Kasumi-1 (cell line): ENCODE measurements around the gene FAM3C.
A peak's percentile ranks its signal among the peaks of the same experiment; 100 is the strongest.

Experiments used
- DNase-seq, 2 experiments: peaks; one replicate each; lab custom pipeline; 2025; lab: John Stamatoyannopoulos, UW

The FAM3C gene

GRCh38 chr7:121379930-121380329, 16.2 kb downstream of the FAM3C start:
- DNase-seq, result no peak

- DNase-seq, result peak in 1 of 2 experiments; percentile 2
Observed at GRCh38 chr7:121376979-121377378, 19.1 kb downstream of the FAM3C start.

DNA sequence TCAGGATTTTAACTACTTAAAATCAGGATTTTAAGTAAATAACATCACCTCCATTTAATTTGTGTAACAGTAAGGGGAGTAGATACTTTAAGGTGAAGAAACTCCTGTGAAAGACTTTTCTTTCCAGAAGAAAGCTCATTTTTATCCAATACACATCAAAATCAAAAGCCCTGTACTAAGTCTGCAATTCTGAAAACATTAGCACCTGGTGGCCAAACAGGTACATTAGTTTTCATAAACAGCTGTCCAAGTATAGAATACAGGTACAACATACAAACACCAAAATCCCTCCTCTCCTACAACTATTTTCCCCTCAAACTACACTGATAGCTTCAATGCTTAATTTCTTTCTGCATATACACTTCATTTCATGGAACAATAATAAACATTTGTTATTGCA, 22.9 kb downstream of the FAM3C start:
- DNase-seq, result no peak

DNA sequence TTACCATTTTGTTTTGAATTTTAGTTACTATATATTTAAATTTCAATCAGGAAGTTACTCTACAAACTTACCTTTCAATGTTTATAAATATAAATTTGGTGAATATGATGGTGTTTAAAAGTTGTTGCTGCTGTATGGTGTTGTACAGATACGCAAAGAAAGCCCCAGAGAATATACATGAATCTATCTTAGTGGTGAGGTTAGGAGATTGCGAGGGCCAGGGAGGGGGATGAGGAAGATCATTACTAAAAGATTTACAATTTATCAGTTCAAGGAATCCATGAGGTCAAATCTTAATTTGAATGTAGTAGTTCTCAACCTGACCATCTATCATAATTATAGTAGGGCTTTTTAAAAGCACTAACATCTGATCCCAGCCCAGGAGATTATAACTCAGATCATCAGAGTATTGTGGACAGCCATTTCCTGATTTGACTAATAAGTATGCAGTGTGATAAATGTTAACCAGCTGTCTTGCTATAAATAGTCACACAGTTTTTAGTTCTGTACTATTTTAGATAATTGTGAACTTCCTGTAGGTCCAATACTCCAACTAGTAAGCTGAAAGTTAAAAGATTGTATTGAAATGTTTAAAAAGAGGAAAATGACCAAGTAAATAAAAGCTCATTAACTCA, 23.6 kb downstream of the FAM3C start:
- no peak for DNase-seq

DNA sequence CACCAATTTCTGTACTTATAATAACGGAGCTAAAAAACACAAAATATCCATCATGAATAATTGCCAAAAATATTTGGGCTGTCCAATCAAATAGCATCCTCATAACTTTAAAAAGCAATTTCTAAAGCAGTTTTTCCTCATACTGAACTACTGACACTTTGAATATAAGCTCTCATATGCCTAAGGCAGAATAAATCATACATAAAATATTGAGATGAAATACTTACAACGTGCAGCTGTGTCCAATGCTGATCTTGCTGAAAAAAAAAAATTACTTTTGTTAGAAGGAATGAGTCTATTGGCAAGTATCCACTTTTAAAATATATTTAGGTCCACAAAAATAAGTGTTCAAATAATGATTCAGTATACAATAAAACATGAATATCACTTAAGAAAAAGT, 24.2 kb downstream of the FAM3C start:
- no peak for DNase-seq

GRCh38 chr7:121371367-121371766, 24.7 kb downstream of the FAM3C start:
- no peak for DNase-seq

- no peak for DNase-seq
Observed at GRCh38 chr7:121369462-121369861, 26.6 kb downstream of the FAM3C start.

DNA sequence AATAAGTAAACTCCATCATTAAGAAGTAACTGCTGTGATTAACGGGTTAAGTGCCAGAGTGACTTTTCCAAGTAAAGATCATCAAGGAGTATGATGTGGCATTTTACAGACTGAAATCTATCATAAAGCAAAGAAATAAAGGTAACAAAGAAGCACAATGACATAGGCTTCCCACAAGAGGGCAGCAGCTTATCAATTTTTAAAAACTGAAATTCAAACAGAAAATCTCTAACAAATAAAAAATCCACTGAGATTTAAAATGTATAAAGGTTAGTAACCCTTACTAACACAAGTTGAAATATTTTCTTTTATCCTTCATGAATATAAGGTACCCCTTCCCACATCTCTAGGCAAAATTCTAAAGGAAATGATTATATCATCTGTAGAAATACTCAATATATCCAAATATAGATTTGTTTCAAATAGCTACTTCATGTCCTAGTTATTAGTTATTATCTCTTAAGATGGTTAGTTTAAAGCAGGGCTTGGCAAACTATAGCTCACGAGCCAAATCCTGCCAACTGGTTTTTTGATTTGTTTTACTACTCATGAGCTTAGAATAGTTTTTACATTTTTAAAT, 29.2 kb downstream of the FAM3C start:
- DNase-seq, result peak; percentile 57 to 66

- no peak for DNase-seq
Observed at GRCh38 chr7:121360564-121360963, 35.5 kb downstream of the FAM3C start.

DNA sequence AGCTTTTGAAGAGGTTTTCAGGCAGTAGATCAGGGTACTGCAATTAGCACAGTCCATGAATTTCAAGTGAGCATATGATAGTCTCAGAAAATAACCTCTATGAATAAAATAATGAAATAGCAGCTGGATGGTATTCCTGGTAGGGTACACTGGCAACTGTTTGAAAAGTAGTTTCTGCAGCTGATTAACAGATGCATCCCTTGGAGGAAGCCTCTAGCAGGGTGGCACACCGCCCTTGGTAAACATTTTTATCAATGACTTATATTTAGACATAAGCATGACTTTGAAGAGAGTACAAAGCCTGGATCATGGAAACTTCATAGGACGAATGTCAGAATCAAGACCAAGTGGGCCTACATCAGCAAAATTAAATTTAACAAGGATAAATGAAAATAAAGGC, 40.5 kb downstream of the FAM3C start:
- DNase-seq, result no peak

DNA sequence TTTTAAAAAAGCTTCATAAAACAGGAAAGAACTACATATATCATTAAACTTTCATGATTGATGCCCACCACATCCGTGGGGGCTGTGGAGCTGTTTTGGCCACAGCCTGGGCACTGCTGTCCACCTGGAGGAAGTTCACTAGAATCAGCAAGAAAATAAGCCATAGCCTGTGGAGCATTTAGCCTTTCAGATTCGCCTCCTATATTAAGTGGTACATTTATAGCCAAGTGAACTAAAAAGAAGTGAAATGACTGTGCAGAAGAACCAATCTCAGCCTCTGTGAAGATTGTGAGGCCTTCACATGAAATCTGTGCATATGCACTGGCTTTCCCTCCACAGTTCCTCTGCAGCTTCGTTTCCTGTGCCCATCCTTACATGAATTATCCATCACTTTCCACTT, 43.8 kb downstream of the FAM3C start:
- no peak for DNase-seq

DNA sequence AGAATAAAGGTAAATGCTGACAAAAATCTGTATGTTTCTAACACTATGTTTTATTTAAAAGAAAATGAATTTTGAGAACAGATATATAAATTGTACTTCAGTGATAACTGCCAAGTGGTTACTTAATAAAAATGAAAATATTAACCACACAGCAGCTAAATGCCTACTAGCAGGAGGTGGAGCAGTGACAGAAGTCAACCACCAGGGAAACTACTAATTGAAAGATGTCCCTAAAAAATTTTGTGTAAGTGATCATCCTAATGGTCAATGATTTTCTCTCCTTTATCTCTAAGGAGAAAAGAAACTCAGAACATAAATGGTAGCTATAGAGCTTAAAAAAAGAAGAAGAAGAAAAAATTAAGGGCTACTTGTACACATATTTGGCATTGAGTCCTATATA, 44.4 kb downstream of the FAM3C start:
- peak in 1 of 2 experiments; percentile 5 for DNase-seq

DNA sequence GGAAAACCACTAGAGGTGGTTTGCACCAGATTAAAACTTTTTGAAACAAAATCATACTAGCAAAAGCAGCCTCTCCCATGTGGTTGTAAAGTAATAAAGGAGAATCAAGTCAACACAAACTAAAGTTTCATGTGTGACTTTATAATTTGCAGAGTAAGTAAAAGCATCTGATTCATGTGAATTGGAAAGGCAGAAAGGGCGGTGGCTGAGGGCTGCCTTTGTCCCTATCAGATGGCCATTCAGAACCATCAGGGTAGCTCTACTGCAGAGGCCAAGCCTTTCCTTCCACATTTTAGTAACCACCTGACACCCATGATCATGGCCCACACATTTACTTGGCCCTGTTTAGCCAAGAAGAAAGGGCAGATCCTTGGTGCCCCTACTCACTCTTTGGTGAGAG, 51.6 kb downstream of the FAM3C start:
- no peak for DNase-seq

- DNase-seq, result no peak
Observed at GRCh38 chr7:121344093-121344492, 52.0 kb downstream of the FAM3C start.

- no peak for DNase-seq
Observed at GRCh38 chr7:121343302-121343701, 52.8 kb downstream of the FAM3C start.

- no peak for DNase-seq
Observed at GRCh38 chr7:121342631-121343030, 53.5 kb downstream of the FAM3C start.

DNA sequence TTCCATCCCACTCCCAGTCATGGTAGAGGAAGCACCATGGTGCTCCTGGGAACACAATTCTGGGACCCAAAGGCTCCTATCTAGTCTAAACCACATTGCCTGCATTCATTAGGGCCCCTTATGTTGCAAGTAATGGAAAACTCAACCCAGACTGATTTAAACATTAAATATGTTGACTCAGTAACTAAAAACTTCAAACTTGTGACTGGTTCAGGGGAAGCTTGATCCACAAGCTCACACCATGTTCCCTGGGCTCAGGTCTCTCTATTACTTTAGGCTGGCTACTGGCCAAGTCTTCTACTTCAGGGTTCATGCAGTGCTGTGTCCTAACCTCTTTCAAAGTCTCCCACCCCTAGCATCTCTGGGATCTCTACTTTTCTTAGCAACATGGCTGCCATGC, 54.2 kb downstream of the FAM3C start:
- no peak for DNase-seq

GRCh38 chr7:121339082-121339481, 57.0 kb downstream of the FAM3C start:
- no peak for DNase-seq

DNA sequence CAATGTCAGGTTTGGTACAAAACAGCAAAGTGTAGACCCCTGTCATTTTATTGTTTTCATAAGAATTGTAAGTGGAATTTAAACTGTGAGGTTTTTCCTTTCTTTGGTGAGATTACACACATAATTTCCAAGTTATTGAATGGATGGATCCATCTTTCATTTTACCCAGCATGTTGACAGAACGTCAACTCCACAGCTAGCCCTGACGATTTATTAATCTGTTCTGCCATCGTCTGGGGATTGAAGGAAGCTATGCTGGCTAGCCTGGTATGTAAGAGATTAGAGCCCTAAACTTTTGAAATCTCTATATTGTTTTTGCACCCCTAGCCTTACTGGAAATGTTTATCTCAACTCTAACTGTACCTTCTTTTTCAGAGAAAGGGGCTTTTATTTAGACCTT, 58.7 kb downstream of the FAM3C start:
- no peak for DNase-seq

DNA sequence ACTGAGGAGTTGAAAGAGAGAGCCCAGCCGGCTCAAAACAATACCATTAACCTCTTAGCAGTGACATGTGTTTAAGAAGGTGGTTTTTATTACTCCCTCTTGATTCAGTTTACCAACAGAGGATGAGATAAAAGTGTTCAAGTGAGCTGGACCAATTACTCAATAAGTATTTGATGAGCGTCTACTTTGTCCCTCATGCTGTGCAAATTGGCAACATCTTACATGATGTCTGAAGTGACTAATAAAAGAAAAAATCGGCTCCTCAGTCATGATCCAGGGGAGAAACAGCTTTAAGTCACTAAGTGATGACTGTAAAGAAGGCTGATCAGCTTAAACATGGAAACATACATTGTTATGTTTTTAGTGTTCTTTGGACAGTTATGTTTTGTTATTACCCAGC, 59.5 kb downstream of the FAM3C start:
- DNase-seq, result no peak

GRCh38 chr7:121334875-121335648, 61.0 kb downstream of the FAM3C start:
- DNase-seq, result no peak

- DNase-seq, result no peak
Observed at GRCh38 chr7:121334376-121334775, 61.7 kb downstream of the FAM3C start.

DNA sequence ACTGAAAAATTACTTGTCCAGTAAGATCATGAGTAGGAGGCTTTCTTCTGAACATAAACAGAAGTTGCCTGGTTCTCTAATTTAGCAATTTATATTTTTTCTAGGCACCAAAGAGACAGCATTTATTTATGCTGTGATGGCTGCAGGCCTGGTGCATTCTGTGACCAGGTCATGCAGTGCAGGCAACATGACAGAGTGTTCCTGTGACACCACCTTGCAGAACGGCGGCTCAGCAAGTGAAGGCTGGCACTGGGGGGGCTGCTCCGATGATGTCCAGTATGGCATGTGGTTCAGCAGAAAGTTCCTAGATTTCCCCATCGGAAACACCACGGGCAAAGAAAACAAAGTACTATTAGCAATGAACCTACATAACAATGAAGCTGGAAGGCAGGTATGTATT, 64.5 kb downstream of the FAM3C start:
- no peak for DNase-seq
